Astrocyte of the spinal cord (primary cell): ENCODE measurements around the gene FMN1.
A peak's percentile ranks its signal among the peaks of the same experiment; 100 is the strongest.

ENCODE experiments used
- DNase-seq: peaks from one replicate; pipeline ENCODE4 v3.0.0; 2011; ENCODE audit warnings: low read depth, low spot score
- H3K4me3 ChIP-seq: 2 replicates; pipeline ENCODE4 v1.5.1; 2011; ENCODE audit warnings: low read depth, mild to moderate bottlenecking, low read length, moderate library complexity
- CTCF ChIP-seq: IDR thresholded peaks from 2 replicates; pipeline ENCODE4 v1.5.1; 2012; ENCODE audit warnings: low read depth, mild to moderate bottlenecking, low read length, inconsistent platforms
- in situ Hi-C: cut with HindIII; loops from 2 replicates; pipeline ENCODE4 v1.10.0; 2017; ENCODE audit warnings: low sequenced_read_pairs

The FMN1 gene

GRCh38 chr15:32790352-32790999, 404.0 kb downstream of the FMN1 start:
- in situ Hi-C loops: no loop called here
- TF ChIP-seq CTCF: no peak
- peak; percentile 60 for DNase-seq
- H3K4me3 ChIP-seq: no peak overlapping the region

GRCh38 chr15:32787949-32788348, 406.6 kb downstream of the FMN1 start:
- no peak for DNase-seq
- no peak overlapping the region for H3K4me3 ChIP-seq
- in situ Hi-C loops: no loop called here
- TF ChIP-seq CTCF: no peak

GRCh38 chr15:32786906-32787305, 407.6 kb downstream of the FMN1 start:
- no peak for DNase-seq
- no peak for TF ChIP-seq CTCF
- in situ Hi-C loops: no loop called here
- H3K4me3 ChIP-seq: no peak overlapping the region

- TF ChIP-seq CTCF: no peak
- no peak overlapping the region for H3K4me3 ChIP-seq
- in situ Hi-C loops: no loop called here
- no peak for DNase-seq
Observed at GRCh38 chr15:32784581-32784980, 409.9 kb downstream of the FMN1 start.

- TF ChIP-seq CTCF: no peak
- H3K4me3 ChIP-seq: no peak overlapping the region
- in situ Hi-C loops: no loop called here
- no peak for DNase-seq
Observed at GRCh38 chr15:32781781-32782180, 412.7 kb downstream of the FMN1 start.

- in situ Hi-C loops: no loop called here
- DNase-seq: no peak
- no peak overlapping the region for H3K4me3 ChIP-seq
- TF ChIP-seq CTCF: no peak
Observed at GRCh38 chr15:32778391-32779176, 415.9 kb downstream of the FMN1 start.
